Coronary artery (tissue), 2 donors: Measurements from ENCODE around the gene PPM1J.
A peak's percentile ranks its signal among the peaks of the same experiment; 100 is the strongest.

ENCODE experiments used
- DNase-seq: peaks from one replicate; pipeline ENCODE4 v3.0.0-alpha.2; 2017; ENCODE audit warnings: low spot score
- H3K27ac ChIP-seq, 2 donors: fragments of 200-600 bp; sonication (generic); one replicate each; pipeline ENCODE4 v1.5.1; 2016 to 2019
- H3K4me3 ChIP-seq: fragments of 200-600 bp; sonication (generic); 2 replicates; pipeline ENCODE4 v1.5.1; 2016; ENCODE audit warnings: mild to moderate bottlenecking, moderate library complexity
- CTCF ChIP-seq: fragments of 200-600 bp; sonication (generic); IDR thresholded peaks from one replicate; pipeline ENCODE4 v1.5.1; 2019; ENCODE audit warnings: antibody characterized with exemption

Gene PPM1J

GRCh38 chr1:112707221-112708001, 7.7 kb downstream of the PPM1J start:
- peak overlapping the region; percentile 95 to 99 for H3K27ac ChIP-seq

GRCh38 chr1:112706505-112707220, 8.5 kb downstream of the PPM1J start, which contains the start of gene RHOC:
TSS of gene RHOC (minus strand) at chr1:112707127. CDS start at chr1:112703799, 3,328 bp downstream.
- Histone ChIP-seq H3K27ac (peak within 1 kb of the TSS; percentile 95 to 99), H3K4me3 (peak within 1 kb of the TSS; percentile 98)
- TF ChIP-seq CTCF: no peak
- DNase-seq: no peak

More at GRCh38 chr1:112707221-112708001, 7.7 kb downstream of the PPM1J start:
- peak overlapping the region; percentile 98 for H3K4me3 ChIP-seq
- peak; percentile 93 for DNase-seq
- TF ChIP-seq CTCF: peak; percentile 89

- peak overlapping the region; percentile 98 for H3K4me3 ChIP-seq
- peak; percentile 95 for DNase-seq
These were observed 10.1 kb downstream of the PPM1J start for GRCh38 chr1:112704934-112705627.

GRCh38 chr1:112704391-112704933, 10.7 kb downstream of the PPM1J start:
- Histone ChIP-seq H3K27ac (peak overlapping the region; percentile 83 to 99), H3K4me3 (peak overlapping the region; percentile 98)
- no peak for DNase-seq
- TF ChIP-seq CTCF: no peak

More at GRCh38 chr1:112704934-112705627, 10.1 kb downstream of the PPM1J start:
- peak overlapping the region; percentile 83 to 99 for H3K27ac ChIP-seq
- no peak for TF ChIP-seq CTCF

GRCh38 chr1:112703706-112704105, 11.4 kb downstream of the PPM1J start:
- Histone ChIP-seq H3K27ac (peak overlapping the region; percentile 83 to 99), H3K4me3 (peak overlapping the region; percentile 98)
- DNase-seq: no peak
- TF ChIP-seq CTCF: no peak

GRCh38 chr1:112702420-112703261, 12.5 kb downstream of the PPM1J start:
- Histone ChIP-seq H3K27ac (peak overlapping the region; percentile 59 to 99), H3K4me3 (no peak overlapping the region)
- DNase-seq: no peak
- TF ChIP-seq CTCF: no peak
